AG04449 (cell line): ENCODE data around the gene SPDYE11.
A peak's percentile ranks its signal among the peaks of the same experiment; 100 is the strongest.
"Not testable (repeated sequence)": the region's sequence is repeated elsewhere in the genome, so short reads cannot be mapped to it uniquely, and the experiment has no call there.

Experiments used
- CTCF ChIA-PET: fragments of 350-600 bp; formaldehyde crosslinking; extraction: SDS; loops from one replicate; lab custom pipeline; 2021; ENCODE audit warnings: antibody characterized with exemption; lab: Yijun Ruan, JAX
- POLR2A ChIA-PET: fragments of 400-600, 350-600 bp; formaldehyde crosslinking; extraction: SDS; loops from one replicate; lab custom pipeline; 2020; ENCODE audit warnings: antibody characterized with exemption, inconsistent platforms; lab: Yijun Ruan, JAX
- DNase-seq: peaks from one replicate; pipeline ENCODE4 v3.0.0-alpha.2; 2010; ENCODE audit warnings: low read depth, low spot score
- H3K4me3 ChIP-seq: 2 replicates; pipeline ENCODE4 v1.5.1; 2011; ENCODE audit warnings: low read depth, mild to moderate bottlenecking, control low read depth, low read length

The SPDYE11 gene

GRCh38 chr7:73057811-73058210 is at the start of gene SPDYE11:
Gene SPDYE11 (minus strand): TSS chr7:73057911. CDS start chr7:73056111, 1,800 bp downstream.
- H3K4me3 ChIP-seq, POLR2A ChIA-PET, DNase-seq, CTCF ChIA-PET: not testable (repeated sequence)

- DNase-seq, CTCF ChIA-PET, POLR2A ChIA-PET, H3K4me3 ChIP-seq: not testable (repeated sequence)
Measured at GRCh38 chr7:73085938-73086337, 28.2 kb upstream of the SPDYE11 start, which contains the start of gene SPDYE9. Gene SPDYE9 (minus strand): TSS chr7:73086038. CDS start chr7:73084238, 1,800 bp downstream.

- DNase-seq, POLR2A ChIA-PET, CTCF ChIA-PET, H3K4me3 ChIP-seq: not testable (repeated sequence)
Measured at GRCh38 chr7:73029666-73030065, 28.0 kb downstream of the SPDYE11 start, which contains the start of gene SPDYE8. Gene SPDYE8 (minus strand): TSS chr7:73029766. CDS start chr7:73027966, 1,800 bp downstream.

- POLR2A ChIA-PET, CTCF ChIA-PET, DNase-seq: not testable (repeated sequence)
- H3K4me3 ChIP-seq = peak overlapping the region; percentile 49
Measured at GRCh38 chr7:73006491-73006890, 51.2 kb downstream of the SPDYE11 start.

GRCh38 chr7:73005693-73006447 is 51.8 kb downstream of the SPDYE11 start:
- CTCF ChIA-PET, DNase-seq, POLR2A ChIA-PET: not testable (repeated sequence)
- peak overlapping the region; percentile 65 for H3K4me3 ChIP-seq

GRCh38 chr7:73005356-73005692 is 52.4 kb downstream of the SPDYE11 start:
- DNase-seq, CTCF ChIA-PET, POLR2A ChIA-PET: not testable (repeated sequence)
- H3K4me3 ChIP-seq = peak overlapping the region; percentile 65

GRCh38 chr7:72997887-72998468 is 59.7 kb downstream of the SPDYE11 start:
- H3K4me3 ChIP-seq, POLR2A ChIA-PET, CTCF ChIA-PET, DNase-seq: not testable (repeated sequence)
